ENCODE measurements around the gene PHETA2. TPM values are rescaled to one million over a fixed set of nuclear protein-coding genes. Genes with fewer than 3 reads are reported as not detected.

PHETA2 gene
- total and polyA plus RNA-seq, 2 donors (not counting 3 experiments of a cell fraction or from before 2014, with no cell fraction given), result 25.4 to 29.9 TPM

DNA sequence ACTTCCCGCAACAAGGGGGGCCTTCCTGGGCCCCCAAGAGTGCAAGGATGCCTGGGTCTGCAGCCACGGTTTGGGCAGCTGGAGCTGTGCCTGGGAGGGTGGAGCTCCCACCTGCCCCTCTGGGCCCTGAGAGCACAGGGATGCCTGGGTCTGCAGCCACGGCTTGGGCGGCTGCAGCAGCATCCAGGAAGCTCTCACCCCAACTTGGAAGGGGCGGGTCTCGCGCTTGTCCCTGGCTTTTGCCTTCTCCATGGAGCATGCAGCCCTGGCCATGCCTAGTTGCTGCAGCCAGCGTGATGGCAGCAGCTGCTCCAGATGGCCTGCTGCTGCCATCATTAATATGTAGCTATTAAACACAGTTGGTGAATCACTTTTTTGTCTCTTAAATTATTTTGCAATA, 38.8 kb upstream of the PHETA2 start:
- Histone ChIP-seq H3K9me3 (replicated peaks; ENCODE audit: control insufficient read depth, insufficient read depth, low read length) (no peaks in the 10 kb centered on the region), H3K27me3 (ENCODE audit: control insufficient read depth in 2 of 2, insufficient read depth in 2 of 2, low read length in 2 of 2) (peaks cover 3 to 8% of the 10 kb centered on the region in 2 experiments), H2AFZ (ENCODE audit: low read depth, low read length) (no peak overlapping the region), H3K27ac (ENCODE audit: insufficient read depth, low read depth, low read length) (no peak overlapping the region), H3K4me3 (replicated peaks in 1 of 3; ENCODE audit: insufficient read depth in 1 of 3, low read depth in 1 of 3, low read length in 3 of 3) (no peak overlapping the region), H3K9me1 (replicated peaks; ENCODE audit: control insufficient read depth, extremely low read depth, insufficient read depth, low read length) (no peaks in the 10 kb centered on the region), H3K4me1 (ENCODE audit: control insufficient read depth, extremely low read depth, insufficient read depth, low read length) (no peaks in the 10 kb centered on the region), H3K4me2 (ENCODE audit: insufficient read depth, low read length) (no peak overlapping the region), H3K79me2 (ENCODE audit: control insufficient read depth, insufficient read depth, low read length) (no peaks in the 10 kb centered on the region), H3K9ac (replicated peaks; ENCODE audit: extremely low read depth, insufficient read depth, low read length) (no peak overlapping the region), H4K20me1 (replicated peaks; ENCODE audit: control insufficient read depth, extremely low read depth, insufficient read depth, low read length) (no peaks in the 10 kb centered on the region), H3K36me3 (ENCODE audit: control insufficient read depth in 2 of 2, extremely low read depth in 1 of 2, insufficient read depth in 2 of 2, low read length in 2 of 2) (no peaks in the 10 kb centered on the region)
- POLR2A ChIA-PET, result no interaction called here
- FAIRE-seq (no peak), DNase-seq (ENCODE audit: low read depth, low spot score) (no peak)
- CTCF ChIA-PET, result no interaction called here
- TF ChIP-seq, protein P1, sequence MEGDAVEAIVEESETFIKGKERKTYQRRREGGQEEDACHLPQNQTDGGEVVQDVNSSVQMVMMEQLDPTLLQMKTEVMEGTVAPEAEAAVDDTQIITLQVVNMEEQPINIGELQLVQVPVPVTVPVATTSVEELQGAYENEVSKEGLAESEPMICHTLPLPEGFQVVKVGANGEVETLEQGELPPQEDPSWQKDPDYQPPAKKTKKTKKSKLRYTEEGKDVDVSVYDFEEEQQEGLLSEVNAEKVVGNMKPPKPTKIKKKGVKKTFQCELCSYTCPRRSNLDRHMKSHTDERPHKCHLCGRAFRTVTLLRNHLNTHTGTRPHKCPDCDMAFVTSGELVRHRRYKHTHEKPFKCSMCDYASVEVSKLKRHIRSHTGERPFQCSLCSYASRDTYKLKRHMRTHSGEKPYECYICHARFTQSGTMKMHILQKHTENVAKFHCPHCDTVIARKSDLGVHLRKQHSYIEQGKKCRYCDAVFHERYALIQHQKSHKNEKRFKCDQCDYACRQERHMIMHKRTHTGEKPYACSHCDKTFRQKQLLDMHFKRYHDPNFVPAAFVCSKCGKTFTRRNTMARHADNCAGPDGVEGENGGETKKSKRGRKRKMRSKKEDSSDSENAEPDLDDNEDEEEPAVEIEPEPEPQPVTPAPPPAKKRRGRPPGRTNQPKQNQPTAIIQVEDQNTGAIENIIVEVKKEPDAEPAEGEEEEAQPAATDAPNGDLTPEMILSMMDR (IDR thresholded peaks at IDR 0.05; ENCODE audit: extremely low read depth in 1 of 2, insufficient read depth in 1 of 2, low read depth in 1 of 2, low read length in 2 of 2), result no peak
- TF ChIP-seq POLR2AphosphoS5 (IDR thresholded peaks at IDR 0.05; ENCODE audit: insufficient read depth, low read depth, low read length) (no peak), MYC (IDR thresholded peaks at IDR 0.05; ENCODE audit: low read depth, low read length) (no peak), POLR2A (IDR thresholded peaks at IDR 0.05; ENCODE audit: low read depth, low read length) (no peak), JUN (IDR thresholded peaks at IDR 0.05; ENCODE audit: borderline replicate concordance, insufficient read depth, insufficient read length, low read depth) (no peak), FOS (IDR thresholded peaks at IDR 0.05; ENCODE audit: borderline replicate concordance, insufficient read depth, low read length) (no peak), GATA2 (IDR thresholded peaks at IDR 0.05; ENCODE audit: insufficient read depth, insufficient read length, low read depth, low read length) (no peak), EZH2 (IDR thresholded peaks at IDR 0.05; ENCODE audit: borderline replicate concordance, low read depth, low read length, severe bottlenecking) (no peak)
- TF ChIP-seq, protein P2, sequence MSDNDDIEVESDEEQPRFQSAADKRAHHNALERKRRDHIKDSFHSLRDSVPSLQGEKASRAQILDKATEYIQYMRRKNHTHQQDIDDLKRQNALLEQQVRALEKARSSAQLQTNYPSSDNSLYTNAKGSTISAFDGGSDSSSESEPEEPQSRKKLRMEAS (IDR thresholded peaks at IDR 0.05; ENCODE audit: insufficient read depth, insufficient read length), result no peak
- dilution Hi-C loops (cut with MboI; ENCODE audit: extremely low pct_ligation_motif_present, low sequenced_read_pairs) (no loop called here), intact Hi-C loops (cut with micrococcal nuclease) (no loop called here)
- BruUV-seq (replicated peaks), result no TSS peak

Measured in endothelial cell of umbilical vein (primary cell).